HTERT RPE-1 (cell line): ENCODE data around the gene SNX22.

Experiments used
- in situ Hi-C: fragments of 300-500 bp; cut with MboI; formaldehyde crosslinking; loops from 4 replicates; pipeline ENCODE4 v1.14.3; 2020; ENCODE audit warnings: low sequenced_read_pairs

The SNX22 gene

GRCh38 chr15:64193971-64194370 is 42.4 kb downstream of the SNX22 start:
- in situ Hi-C loops: no loop called here

DNA sequence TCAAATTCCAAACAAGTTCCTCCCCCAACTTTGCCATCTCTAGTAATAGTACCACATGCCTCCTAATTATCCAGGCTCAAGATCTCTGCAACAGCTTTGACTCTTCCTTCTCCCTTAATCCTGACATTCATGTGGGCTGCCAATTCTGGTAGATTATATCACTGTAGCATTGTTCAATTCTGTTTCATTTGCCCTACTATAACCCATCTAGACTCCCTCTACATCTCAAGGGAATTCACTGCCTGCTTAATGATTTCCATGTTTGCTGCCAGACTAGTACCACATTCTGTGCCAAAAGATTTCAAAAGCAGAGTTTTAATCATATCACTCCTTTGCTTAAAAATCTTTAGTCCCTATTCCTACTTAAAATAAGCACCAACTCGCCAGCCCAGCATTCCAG is 45.9 kb downstream of the SNX22 start:
- in situ Hi-C loops: no loop called here

DNA sequence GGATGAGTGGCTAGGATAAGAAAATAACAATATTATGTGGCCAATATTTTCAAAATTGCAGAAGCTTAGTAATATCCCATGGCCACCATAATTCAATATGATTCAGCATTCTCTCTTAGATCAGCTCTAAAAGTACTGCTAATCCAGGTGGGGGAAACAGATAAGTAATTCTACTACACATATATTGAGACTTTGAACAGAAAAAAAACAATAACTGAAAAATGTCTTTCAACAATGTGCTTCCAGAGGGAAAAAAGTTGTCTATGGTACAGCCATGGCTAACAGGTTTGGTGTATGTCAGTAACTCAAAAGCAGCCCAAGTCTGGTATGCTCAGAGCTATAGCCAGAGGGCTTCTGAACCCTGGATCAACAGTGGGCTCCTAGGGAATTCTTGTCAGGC is 53.7 kb downstream of the SNX22 start:
- in situ Hi-C loops: no loop called here
